HG03460 (cell line): ENCODE data around the gene FHIT.
"Not testable (repeated sequence)": the region's sequence is repeated elsewhere in the genome, so short reads cannot be mapped to it uniquely, and the experiment has no call there.

ENCODE experiments used
- ATAC-seq: cut with Tn5 transposase; IDR thresholded peaks from one replicate; pipeline ENCODE4 v1.9.1; 2021; ENCODE audit not compliant: unreplicated experiment

The FHIT gene

DNA sequence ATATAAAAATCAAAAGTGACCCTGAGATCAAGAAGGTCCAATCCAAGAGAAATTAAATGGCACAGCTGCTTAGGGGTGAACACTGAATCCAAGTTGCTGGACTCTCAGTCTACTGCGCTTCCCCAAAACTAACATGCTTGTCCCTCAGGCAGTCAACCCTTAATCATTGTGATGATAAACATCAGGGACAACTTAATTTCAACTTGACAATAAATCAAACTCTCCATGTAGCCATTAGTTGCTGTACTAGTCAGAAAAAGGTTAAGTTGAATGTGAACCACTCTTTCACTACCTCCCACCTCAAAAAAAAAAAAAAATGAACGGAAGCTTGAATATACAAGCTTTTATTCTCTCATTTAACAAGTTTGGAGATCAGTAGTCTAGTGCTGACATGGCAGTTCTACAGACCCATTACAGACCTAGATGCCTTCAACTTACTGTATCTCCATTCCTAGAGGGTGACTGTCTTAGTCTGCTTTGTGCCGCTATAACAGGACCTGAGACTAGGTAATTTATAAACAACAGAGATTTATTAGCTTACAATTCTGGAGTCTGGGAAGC lies 185.7 kb downstream of the FHIT start:
- ATAC-seq, result no peak

DNA sequence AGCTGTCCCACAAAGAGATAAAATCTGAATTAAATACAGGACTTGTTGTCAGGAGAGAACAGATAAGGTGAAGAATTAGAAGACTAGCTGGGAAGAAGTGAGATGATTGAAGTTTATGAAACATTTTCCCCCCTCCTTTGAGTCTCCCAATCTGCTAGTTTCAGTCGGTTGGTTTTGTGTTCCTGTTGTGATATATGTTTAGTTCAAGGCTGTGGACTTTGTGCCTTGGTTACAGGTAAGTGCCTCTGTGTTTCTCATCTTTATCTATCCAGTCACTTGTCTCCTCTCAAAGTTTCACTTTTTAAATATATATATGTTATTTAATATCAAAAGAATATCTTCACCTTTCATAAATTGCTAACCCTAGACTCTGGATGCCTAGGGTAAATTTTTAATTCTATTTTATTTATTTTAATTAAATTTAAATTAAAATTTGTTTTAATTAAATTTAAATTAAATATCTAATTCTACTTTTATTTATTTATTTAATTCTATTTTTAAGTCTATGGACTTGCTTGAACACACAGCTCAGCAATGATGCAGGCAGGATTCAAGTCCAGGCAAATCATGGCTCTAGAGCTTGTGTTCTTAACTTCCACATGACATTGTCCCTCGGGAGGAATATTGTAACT lies 190.0 kb downstream of the FHIT start:
- no peak for ATAC-seq

DNA sequence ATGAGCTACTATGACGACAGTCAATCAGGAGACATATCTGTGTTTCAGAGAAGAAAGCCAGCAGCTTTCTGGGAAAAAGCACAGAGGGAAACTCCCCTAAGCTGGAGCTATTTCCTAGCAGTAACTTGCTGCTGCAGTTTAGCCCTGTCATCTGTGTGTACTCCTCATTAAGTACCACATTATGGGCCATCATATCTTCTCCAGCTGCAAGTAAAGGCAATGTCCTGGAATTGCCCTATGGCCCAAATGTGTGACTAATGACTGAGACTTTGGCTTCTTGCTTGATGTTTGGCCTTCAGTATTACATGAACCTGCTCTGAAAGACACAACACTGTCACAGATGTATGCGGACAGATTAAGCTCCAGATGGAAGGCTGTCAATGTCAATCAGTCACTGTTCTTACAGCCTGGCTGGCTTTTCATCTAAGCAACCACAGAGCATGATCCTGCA lies 190.8 kb downstream of the FHIT start:
- no peak for ATAC-seq

- ATAC-seq, result no peak
Measured at GRCh38 chr3:61058836-61059235, 192.4 kb downstream of the FHIT start.

DNA sequence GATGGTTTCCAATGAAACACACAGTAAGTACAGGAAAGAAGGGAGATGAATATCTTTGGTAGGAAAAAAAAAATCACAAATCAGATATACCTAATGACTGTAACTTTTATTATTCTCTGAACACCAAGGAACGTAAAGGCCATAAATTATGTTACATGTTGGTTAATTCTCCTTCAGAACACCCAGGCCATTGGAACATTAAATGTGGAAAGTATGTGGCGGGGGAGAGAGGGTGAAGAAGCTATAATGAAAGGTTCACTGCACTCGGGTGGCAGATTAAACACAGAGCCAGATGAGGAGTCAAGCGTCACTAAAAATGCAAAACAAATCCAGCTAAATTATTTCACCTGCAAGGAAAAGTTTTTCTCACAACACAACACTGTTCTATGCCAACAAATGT lies 193.8 kb downstream of the FHIT start:
- no peak for ATAC-seq

- no peak for ATAC-seq
Measured at GRCh38 chr3:61055447-61055846, 195.8 kb downstream of the FHIT start.

DNA sequence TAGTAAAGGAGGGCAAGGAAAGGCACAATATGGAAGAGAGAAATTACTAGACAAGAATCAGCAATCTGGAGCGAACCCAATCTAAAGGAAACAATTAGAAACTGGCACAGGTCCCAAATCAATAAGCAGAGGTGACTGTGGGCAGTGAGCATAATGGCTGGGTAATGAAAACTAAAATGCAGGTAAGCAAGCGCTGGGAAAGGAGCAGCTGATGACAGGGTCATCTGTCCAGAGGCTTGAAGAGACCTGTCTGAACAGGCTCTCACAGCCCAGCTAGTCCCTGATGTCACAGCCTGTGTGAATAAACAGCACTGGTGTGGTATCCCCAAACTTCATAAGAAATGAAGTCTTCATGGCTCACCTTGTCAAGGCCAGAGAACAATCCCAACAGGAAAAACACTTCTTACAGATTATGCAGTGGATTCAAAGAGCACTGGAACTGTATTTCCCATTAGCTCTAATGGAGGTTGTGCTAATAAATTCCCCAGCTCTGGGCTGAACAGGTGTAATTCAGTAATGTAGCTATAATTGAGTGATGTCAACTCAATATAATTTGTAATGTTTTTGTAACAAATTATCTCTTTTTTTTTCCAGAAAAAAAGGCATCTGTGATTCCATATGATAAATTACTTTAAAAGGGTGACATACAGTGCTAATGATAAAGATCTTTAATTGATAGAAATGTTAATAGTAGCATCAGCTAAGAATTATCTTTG lies 197.3 kb downstream of the FHIT start:
- ATAC-seq, result no peak

- ATAC-seq, result no peak
Measured at GRCh38 chr3:61052851-61053250, 198.4 kb downstream of the FHIT start.

DNA sequence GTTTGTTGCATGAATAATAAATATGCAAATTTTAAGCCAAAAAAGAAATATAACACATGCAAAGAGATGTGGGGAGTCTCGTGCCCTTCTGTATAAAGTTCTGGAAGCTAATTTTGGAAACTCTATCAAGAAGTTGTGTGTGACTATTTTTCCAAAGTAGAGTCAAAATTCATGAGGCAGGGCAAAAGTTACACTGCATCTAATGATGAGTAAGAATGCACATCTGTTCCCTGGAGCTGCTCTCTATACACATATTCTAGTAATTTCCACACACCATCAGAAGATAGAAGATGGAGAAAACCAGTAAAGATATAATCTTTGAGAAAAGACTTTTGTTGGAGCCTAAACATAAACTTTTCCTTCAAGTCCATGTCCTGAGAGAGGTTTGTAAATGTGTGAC lies 199.6 kb downstream of the FHIT start:
- ATAC-seq, result no peak

DNA sequence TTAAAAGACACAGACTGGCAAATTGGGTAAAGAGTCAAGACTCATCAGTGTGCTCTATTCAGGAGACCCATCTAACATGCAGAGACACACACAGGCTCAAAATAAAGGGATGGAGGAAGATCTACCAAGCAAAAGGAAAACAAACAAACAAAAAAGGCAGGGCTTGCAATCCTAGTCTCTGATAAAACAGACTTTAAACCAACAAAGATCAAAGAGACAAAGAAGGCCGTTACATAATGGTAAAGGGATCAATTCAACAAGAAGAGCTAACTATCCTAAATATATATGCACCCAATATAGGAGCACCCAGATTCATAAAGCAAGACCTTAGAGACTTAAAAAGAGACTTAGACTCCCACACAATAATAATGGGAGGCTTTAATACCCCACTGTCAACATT lies 206.1 kb downstream of the FHIT start:
- not testable (repeated sequence) for ATAC-seq

- no peak for ATAC-seq
Measured at GRCh38 chr3:61043156-61043555, 208.1 kb downstream of the FHIT start.

DNA sequence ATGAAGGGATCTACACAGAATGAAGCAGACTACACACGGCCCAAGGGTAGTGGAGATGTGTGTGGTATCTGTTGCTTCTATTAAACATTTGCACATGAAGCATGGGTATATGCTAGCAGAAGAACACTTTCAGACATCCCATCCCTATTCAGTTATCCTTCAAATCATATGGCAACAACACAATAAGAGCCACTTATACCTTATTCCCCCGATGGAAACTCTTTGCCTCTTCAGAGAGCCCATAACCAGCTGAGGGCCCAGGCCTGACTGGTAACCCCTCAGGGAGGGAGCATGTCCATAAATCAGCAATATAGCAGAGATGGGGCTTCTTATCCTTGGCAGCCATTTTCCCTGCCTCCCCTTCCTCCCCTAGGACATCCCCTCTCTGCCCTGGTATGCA lies 210.6 kb downstream of the FHIT start:
- ATAC-seq, result no peak

DNA sequence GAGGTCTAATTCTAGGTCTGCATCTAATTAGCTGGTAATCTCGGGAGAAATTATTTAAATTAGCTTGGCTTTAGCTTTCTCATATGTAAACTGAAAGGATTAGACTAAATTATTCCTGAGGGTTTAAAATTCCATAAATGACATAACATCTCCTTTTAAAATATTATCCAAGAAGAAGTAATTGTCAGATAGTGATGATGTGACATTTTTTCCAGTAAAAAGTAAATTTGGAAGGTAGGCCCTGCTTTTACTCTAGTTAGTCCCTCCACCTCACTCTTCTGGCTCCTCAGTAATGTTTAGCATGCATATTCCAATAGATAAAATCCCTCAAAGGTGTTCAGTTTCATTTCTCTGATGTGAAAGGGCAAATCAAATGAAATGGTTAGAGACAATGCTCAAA lies 215.7 kb downstream of the FHIT start:
- ATAC-seq, result no peak

DNA sequence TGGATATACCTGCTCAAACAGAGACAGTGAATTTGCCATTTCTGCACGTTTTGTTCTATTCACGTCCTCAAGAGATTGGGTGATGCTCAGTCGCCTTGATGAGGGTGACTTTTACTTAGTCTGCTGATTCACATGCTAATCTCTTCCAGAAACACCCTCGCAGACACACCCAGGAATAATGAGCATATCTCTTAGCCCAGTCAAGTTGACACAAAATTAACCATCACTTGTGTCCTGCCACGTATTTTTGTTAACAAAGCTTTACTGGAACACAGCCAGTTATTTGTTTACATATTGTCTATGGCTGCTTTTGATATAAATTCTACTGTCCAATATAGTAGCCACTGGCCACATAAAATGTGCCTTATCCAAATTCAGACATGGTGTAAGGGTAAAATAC lies 218.3 kb downstream of the FHIT start:
- no peak for ATAC-seq

- no peak for ATAC-seq
Measured at GRCh38 chr3:61031503-61031902, 219.7 kb downstream of the FHIT start.

DNA sequence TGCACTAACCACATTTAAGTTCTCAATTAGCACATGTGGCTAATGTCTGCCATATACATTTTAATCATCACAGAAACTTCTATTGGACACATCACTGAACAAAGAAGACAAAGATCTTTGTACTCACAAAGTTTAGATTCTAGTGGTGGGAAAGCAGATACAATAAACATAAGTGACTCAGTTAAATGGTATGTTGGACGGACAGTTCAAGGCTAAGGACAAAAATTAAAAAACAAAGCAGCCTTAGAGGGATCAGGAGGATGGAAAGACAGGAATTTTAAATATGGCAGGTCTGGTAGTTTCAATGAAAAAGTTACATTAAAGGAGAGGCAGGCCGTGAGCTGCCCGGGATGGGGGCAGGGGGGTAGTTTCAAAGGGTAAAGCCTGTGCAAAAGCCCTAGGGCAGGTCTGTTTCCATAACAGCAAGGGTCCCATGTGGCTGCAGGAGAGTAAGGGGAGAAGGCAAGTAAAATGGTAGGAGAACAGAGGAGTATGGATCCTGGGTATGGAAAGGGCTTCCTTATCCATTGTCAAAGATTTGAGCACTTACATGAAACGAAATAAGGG lies 220.7 kb downstream of the FHIT start:
- no peak for ATAC-seq

DNA sequence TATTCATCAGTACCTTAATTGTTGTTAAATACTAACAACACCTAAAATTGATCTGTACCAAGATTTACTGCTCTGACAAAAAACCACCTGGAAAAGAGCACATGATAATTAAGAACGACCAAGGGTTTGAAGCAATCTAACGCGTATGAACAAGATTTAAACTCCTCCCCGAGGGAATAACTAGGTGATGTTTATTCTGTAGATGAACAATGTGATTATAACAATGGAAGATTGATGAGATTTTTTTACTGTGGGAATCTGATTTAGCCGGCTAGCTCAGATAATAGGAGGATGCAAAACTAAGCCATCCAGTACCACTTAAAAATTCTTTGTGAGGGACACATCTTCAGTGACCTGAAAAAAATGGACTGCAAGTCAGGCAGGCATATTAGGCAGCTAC lies 222.1 kb downstream of the FHIT start:
- no peak for ATAC-seq

DNA sequence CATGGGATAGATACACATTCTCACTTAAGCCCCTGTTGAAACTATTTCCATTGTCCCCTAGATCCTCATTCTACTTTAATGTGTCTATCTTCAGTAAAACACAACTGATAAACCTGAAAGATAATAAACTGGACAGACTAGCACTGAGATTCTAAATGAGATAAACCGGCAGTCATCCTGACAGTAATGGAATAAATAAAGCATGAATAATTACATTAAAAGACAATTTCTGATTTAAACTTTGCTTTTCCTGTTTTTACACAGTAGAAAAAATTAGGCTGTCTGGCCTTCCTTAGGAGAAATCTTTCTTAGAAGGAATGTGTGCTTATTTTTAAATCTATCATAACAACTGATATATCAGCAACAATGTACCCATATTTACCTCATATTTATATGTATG lies 232.4 kb downstream of the FHIT start:
- ATAC-seq, result no peak

DNA sequence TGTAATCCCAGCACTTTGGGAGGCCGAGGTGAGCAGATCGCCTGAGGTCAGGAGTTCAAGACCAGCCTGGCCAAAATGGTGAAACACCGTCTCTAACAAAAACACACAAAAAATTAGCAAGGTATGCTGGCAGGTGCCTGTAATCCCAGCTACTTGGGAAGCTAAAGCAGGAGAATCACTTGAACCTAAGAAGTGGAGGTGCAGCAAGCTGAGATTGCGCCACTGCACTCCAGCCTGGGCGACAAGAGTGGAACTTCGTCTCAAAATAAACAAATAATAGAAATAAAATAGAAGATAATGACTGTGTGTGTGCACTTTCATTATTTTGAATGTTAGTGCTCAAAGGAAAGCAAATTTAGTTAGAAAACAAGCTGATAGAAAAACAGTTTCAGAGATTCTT lies 234.2 kb downstream of the FHIT start:
- ATAC-seq, result not testable (repeated sequence)

GRCh38 chr3:61015859-61016258 lies 235.4 kb downstream of the FHIT start:
- no peak for ATAC-seq

- ATAC-seq, result no peak
Measured at GRCh38 chr3:61015408-61015807, 235.8 kb downstream of the FHIT start.

- ATAC-seq, result no peak
Measured at GRCh38 chr3:61008998-61009380, 242.3 kb downstream of the FHIT start.
